ENCODE data around the gene PTPRO.

Gene PTPRO

GRCh38 chr12:15446807-15447206 is 124.5 kb downstream of the PTPRO start:
- no peak for DNase-seq (ENCODE audit: low spot score)

- no peak for DNase-seq (ENCODE audit: low spot score)
These were observed 131.3 kb downstream of the PTPRO start for GRCh38 chr12:15453613-15454012.

- DNase-seq (ENCODE audit: low spot score) = no peak
These were observed 135.7 kb downstream of the PTPRO start for GRCh38 chr12:15458008-15458407.

- no peak for DNase-seq (ENCODE audit: low spot score)
These were observed 146.6 kb downstream of the PTPRO start for GRCh38 chr12:15468911-15469310.

GRCh38 chr12:15469356-15469755 is 147.0 kb downstream of the PTPRO start:
- no peak for DNase-seq (ENCODE audit: low spot score)

- DNase-seq (ENCODE audit: low spot score) = no peak
These were observed 149.7 kb downstream of the PTPRO start for GRCh38 chr12:15472036-15472435.

- DNase-seq (ENCODE audit: low spot score) = no peak
These were observed 152.5 kb downstream of the PTPRO start for GRCh38 chr12:15474766-15475165.

- no peak for DNase-seq (ENCODE audit: low spot score)
These were observed 155.5 kb downstream of the PTPRO start for GRCh38 chr12:15477761-15478160.

- no peak for DNase-seq (ENCODE audit: low spot score)
These were observed 159.5 kb downstream of the PTPRO start for GRCh38 chr12:15481846-15482245.

- no peak for DNase-seq (ENCODE audit: low spot score)
These were observed 163.2 kb downstream of the PTPRO start for GRCh38 chr12:15485466-15485865.

GRCh38 chr12:15486859-15487258 is 164.6 kb downstream of the PTPRO start:
- DNase-seq (ENCODE audit: low spot score) = no peak

GRCh38 chr12:15488481-15488880 is 166.2 kb downstream of the PTPRO start:
- no peak for DNase-seq (ENCODE audit: low spot score)

- DNase-seq (ENCODE audit: low spot score) = no peak
These were observed 172.2 kb downstream of the PTPRO start for GRCh38 chr12:15494329-15495046.

- no peak for DNase-seq (ENCODE audit: low spot score)
These were observed 173.4 kb downstream of the PTPRO start for GRCh38 chr12:15495746-15496145.

- DNase-seq (ENCODE audit: low spot score) = no peak
These were observed 174.4 kb downstream of the PTPRO start for GRCh38 chr12:15496738-15497137.

GRCh38 chr12:15497671-15498292 is 175.5 kb downstream of the PTPRO start:
- no peak for DNase-seq (ENCODE audit: low spot score)

GRCh38 chr12:15502211-15502610 is 179.9 kb downstream of the PTPRO start:
- no peak for DNase-seq (ENCODE audit: low spot score)

- no peak for DNase-seq (ENCODE audit: low spot score)
These were observed 183.3 kb downstream of the PTPRO start for GRCh38 chr12:15505616-15506015.

- DNase-seq (ENCODE audit: low spot score) = no peak
These were observed 192.7 kb downstream of the PTPRO start for GRCh38 chr12:15515010-15515409.

GRCh38 chr12:15520083-15520482 is 197.8 kb downstream of the PTPRO start:
- DNase-seq (ENCODE audit: low spot score) = no peak

- no peak for DNase-seq (ENCODE audit: low spot score)
These were observed 198.5 kb downstream of the PTPRO start for GRCh38 chr12:15520844-15521243.

GRCh38 chr12:15522574-15523187 is 200.4 kb downstream of the PTPRO start:
- no peak for DNase-seq (ENCODE audit: low spot score)

GRCh38 chr12:15525441-15525840 is 203.1 kb downstream of the PTPRO start:
- no peak for DNase-seq (ENCODE audit: low spot score)

Measured in ecto neural progenitor cell (in vitro differentiated cells).